Measurements from ENCODE around the gene WDR89. TPM values are rescaled to one million over a fixed set of nuclear protein-coding genes. Genes with fewer than 3 reads are reported as not detected.

Gene WDR89
- total RNA-seq, 6 donors from 2014 or later: 2.1 to 16.9 (median 9.1) TPM

DNA sequence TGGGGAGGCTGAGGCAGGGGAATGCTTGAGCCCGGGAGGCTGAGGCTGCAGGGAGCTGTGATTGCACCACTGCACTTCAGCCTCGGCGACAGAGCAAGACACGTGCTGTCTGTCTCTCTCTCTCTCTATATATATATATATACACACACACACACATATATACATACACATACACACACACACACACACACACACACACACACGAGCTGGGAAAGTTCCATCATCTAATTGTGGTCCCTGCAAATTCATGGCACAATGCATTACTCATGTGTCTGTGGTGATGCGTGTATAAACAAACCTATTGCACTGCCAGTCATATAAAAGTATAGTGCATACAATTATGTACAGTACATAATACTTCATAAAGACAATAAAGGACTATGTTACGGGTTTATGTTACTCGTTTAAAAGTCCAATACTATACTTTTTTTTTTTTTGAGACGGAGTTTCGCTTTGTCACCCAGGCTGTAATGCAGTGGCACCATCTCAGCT lies 36.6 kb downstream of the WDR89 start:
- DNase-seq (no peak), ATAC-seq (ENCODE audit: low FRiP score in 2 of 2) (no peak)
- Histone ChIP-seq H3K27me3 (no peaks in the 10 kb centered on the region), H3K4me3 (no peak overlapping the region), H3K36me3 (peaks cover 0 to 6% (median 0%) of the 10 kb centered on the region in 4 donors), H3K9me3 (no peaks in the 10 kb centered on the region), H3K27ac (no peak overlapping the region), H3K4me1 (no peaks in the 10 kb centered on the region)
- 89 to 92% methylated on average over 10 of the region's 10 CpGs for whole genome bisulfite sequencing, 2 donors
- TF ChIP-seq EP300 (IDR thresholded peaks at IDR 0.05) (no peak), POLR2AphosphoS5 (IDR thresholded peaks at IDR 0.05) (no peak), POLR2A (IDR thresholded peaks at IDR 0.05) (no peak)
- TF ChIP-seq, protein P1, sequence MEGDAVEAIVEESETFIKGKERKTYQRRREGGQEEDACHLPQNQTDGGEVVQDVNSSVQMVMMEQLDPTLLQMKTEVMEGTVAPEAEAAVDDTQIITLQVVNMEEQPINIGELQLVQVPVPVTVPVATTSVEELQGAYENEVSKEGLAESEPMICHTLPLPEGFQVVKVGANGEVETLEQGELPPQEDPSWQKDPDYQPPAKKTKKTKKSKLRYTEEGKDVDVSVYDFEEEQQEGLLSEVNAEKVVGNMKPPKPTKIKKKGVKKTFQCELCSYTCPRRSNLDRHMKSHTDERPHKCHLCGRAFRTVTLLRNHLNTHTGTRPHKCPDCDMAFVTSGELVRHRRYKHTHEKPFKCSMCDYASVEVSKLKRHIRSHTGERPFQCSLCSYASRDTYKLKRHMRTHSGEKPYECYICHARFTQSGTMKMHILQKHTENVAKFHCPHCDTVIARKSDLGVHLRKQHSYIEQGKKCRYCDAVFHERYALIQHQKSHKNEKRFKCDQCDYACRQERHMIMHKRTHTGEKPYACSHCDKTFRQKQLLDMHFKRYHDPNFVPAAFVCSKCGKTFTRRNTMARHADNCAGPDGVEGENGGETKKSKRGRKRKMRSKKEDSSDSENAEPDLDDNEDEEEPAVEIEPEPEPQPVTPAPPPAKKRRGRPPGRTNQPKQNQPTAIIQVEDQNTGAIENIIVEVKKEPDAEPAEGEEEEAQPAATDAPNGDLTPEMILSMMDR (IDR thresholded peaks at IDR 0.05): no peak

GRCh38 chr14:63604626-63605025 lies 37.0 kb downstream of the WDR89 start:
- no peaks in the 10 kb centered on the region for H3K27me3 ChIP-seq
- no peaks in the 10 kb centered on the region for H3K4me1 ChIP-seq
- peaks cover 0 to 7% (median 1%) of the 10 kb centered on the region in 4 donors for H3K36me3 ChIP-seq
- WGBS, 2 donors: 97 to 99% methylated on average over 5 of the region's 5 CpGs
- TF ChIP-seq EP300 (IDR thresholded peaks at IDR 0.05): no peak
- no peak for TF ChIP-seq POLR2AphosphoS5 (IDR thresholded peaks at IDR 0.05)
- TF ChIP-seq POLR2A (IDR thresholded peaks at IDR 0.05): no peak
- TF ChIP-seq, protein P1 (IDR thresholded peaks at IDR 0.05): no peak
- no peak overlapping the region for H3K4me3 ChIP-seq
- no peak for DNase-seq
- H3K27ac ChIP-seq: no peak overlapping the region
- no peak for ATAC-seq (ENCODE audit: low FRiP score in 2 of 2)
- H3K9me3 ChIP-seq: no peaks in the 10 kb centered on the region

DNA sequence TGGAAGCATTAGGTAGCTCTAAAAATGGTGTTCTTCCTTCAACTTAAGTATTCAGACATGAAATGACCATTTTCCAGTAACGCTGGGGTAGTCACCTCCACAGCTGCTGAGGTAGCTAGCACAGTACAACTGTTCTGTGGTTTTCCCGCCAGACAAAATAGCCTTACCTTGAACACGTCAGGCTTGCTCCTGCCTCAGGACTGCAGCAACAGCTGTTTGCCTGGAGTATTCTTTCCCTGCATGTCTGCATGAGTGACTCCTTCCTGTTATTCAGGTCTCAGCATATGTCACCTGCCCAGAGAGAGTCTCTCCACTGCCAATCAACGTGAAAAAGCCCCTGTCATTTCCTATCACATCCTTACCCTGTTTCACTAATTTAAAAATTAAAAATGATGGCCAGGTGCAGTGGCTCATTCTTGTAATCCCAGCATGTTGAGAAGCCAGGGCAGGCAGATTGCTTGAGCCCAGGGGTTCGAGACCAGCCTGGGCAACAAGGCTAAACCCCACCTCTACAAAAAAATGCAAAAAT lies 37.9 kb downstream of the WDR89 start:
- no peak for TF ChIP-seq POLR2A (IDR thresholded peaks at IDR 0.05)
- TF ChIP-seq, protein P1 (IDR thresholded peaks at IDR 0.05): no peak
- TF ChIP-seq POLR2AphosphoS5 (IDR thresholded peaks at IDR 0.05): no peak
- no peak for TF ChIP-seq EP300 (IDR thresholded peaks at IDR 0.05)
- ATAC-seq (ENCODE audit: low FRiP score in 2 of 2) (no peak), DNase-seq (no peak)
- WGBS, 2 donors: 87 to 91% methylated on average over 5 of the region's 5 CpGs
- Histone ChIP-seq H3K27ac (no peak overlapping the region), H3K36me3 (peaks cover 2 to 15% (median 6%) of the 10 kb centered on the region in 4 donors), H3K4me1 (no peaks in the 10 kb centered on the region), H3K4me3 (no peak overlapping the region), H3K9me3 (no peaks in the 10 kb centered on the region), H3K27me3 (no peaks in the 10 kb centered on the region)

- Histone ChIP-seq H3K36me3 (peaks cover 2 to 20% (median 8%) of the 10 kb centered on the region in 4 donors), H3K4me1 (no peaks in the 10 kb centered on the region), H3K9me3 (peaks cover 0 to 12% (median 2%) of the 10 kb centered on the region in 4 donors), H3K27me3 (no peaks in the 10 kb centered on the region), H3K27ac (no peak overlapping the region), H3K4me3 (no peak overlapping the region)
- DNase-seq (no peak), ATAC-seq (ENCODE audit: low FRiP score in 2 of 2) (no peak)
- WGBS, 2 donors: 94 to 95% methylated on average over 4 of the region's 4 CpGs
- TF ChIP-seq, protein P1 (IDR thresholded peaks at IDR 0.05): no peak
- no peak for TF ChIP-seq POLR2A (IDR thresholded peaks at IDR 0.05)
- no peak for TF ChIP-seq POLR2AphosphoS5 (IDR thresholded peaks at IDR 0.05)
- no peak for TF ChIP-seq EP300 (IDR thresholded peaks at IDR 0.05)
Observed at GRCh38 chr14:63598807-63599206, 42.9 kb downstream of the WDR89 start.

Measured in upper lobe of left lung (tissue), 6 donors.